ENCODE results near the gene SFI1. TPM values are rescaled to one million over a fixed set of nuclear protein-coding genes. Genes with fewer than 3 reads are reported as not detected.

SFI1 gene
- total and polyA plus RNA-seq, 10 donors = 36.7 to 110 (median 85.2) TPM

DNA sequence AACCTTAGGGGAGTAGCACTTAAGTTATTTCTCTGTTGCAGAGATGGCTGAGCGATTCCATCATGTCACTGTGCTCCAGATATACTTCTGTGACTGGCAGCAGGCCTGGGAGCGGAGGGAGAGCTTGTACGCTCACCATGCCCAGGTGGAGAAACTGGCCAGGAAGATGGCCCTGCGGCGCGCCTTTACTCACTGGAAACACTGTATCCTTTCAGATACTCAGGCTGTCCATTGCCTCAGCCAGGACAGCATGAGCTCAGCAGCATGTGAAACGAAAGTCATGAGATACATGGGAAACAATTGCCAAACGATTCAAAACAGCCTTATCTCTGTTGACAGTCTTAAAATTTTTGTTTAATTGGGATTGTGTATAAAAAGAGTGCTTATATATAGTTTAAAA is 78.9 kb downstream of the SFI1 start:
- no peaks in the 10 kb centered on the region for H3K27me3 ChIP-seq (replicated peaks in 1 of 7)
- intact Hi-C loops (cut with DNase I; ENCODE audit: low total_unique reads) = no loop called here
- TF ChIP-seq POLR2AphosphoS5 (IDR thresholded peaks at IDR 0.05) (no peak), POLR2A (IDR thresholded peaks at IDR 0.05) (no peak)
- TF ChIP-seq, protein P1, sequence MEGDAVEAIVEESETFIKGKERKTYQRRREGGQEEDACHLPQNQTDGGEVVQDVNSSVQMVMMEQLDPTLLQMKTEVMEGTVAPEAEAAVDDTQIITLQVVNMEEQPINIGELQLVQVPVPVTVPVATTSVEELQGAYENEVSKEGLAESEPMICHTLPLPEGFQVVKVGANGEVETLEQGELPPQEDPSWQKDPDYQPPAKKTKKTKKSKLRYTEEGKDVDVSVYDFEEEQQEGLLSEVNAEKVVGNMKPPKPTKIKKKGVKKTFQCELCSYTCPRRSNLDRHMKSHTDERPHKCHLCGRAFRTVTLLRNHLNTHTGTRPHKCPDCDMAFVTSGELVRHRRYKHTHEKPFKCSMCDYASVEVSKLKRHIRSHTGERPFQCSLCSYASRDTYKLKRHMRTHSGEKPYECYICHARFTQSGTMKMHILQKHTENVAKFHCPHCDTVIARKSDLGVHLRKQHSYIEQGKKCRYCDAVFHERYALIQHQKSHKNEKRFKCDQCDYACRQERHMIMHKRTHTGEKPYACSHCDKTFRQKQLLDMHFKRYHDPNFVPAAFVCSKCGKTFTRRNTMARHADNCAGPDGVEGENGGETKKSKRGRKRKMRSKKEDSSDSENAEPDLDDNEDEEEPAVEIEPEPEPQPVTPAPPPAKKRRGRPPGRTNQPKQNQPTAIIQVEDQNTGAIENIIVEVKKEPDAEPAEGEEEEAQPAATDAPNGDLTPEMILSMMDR (IDR thresholded peaks at IDR 0.05 in 8 of 11, conservative IDR thresholded peaks at IDR 0.05 in 3 of 11) = no peak
- H3K9me3 ChIP-seq = no peaks in the 10 kb centered on the region
- H3K36me3 ChIP-seq = peaks cover 0 to 100% (median 50%) of the 10 kb centered on the region in 6 donors
- H3K27ac ChIP-seq = no peak overlapping the region
- DNase-seq = no peak
- H3K4me1 ChIP-seq = no peaks in the 10 kb centered on the region
- 91 to 98% (median 94%) methylated on average over 8 of the region's 8 CpGs for WGBS, 5 donors
- no peak overlapping the region for H3K4me3 ChIP-seq

DNA sequence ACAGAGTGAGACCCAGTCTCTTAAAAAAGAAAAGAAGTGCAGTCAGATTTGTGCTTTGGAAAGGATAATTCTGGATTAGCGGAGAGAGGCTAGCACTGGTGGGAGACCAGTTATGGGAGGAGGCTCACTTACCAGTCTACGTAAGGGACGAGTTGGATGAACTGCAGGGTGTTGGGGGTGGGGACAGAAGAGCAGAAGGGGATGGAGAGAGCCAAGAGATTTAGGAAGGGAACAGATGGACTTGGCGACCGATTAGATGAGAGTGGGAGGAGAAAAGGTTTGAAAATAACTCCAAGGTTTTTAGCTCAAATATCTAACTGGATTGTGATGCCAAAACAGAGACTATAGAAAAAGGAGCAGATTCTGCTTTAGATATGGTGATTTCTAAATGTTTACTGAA is 81.4 kb downstream of the SFI1 start:
- intact Hi-C loops (cut with DNase I; ENCODE audit: low total_unique reads) = no loop called here
- 91 to 95% (median 94%) methylated on average over 5 of the region's 5 CpGs for WGBS, 5 donors

DNA sequence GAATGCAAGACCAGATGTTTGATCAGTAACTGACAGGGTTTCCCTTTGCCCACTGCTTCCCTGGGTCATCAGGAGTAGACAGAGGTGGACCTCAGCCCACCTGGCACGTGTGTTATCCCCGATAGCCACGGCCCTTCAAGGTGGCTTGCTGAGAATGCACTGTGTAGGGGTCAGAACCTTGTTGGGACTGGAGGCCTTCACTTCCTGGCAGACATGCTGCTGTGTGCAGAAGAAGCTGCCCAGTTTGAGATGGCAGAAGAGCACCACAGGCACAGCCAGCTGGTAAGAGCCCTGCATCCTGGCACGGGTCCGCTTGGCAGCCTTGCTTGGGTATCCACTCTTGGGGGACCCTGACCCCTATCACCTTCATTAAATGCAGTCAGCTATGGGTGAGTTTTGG is 81.8 kb downstream of the SFI1 start:
- DNase-seq = no peak
- TF ChIP-seq, protein P1 (IDR thresholded peaks at IDR 0.05 in 8 of 11, conservative IDR thresholded peaks at IDR 0.05 in 3 of 11) = no peak
- TF ChIP-seq POLR2A (IDR thresholded peaks at IDR 0.05) (no peak), POLR2AphosphoS5 (IDR thresholded peaks at IDR 0.05) (no peak)
- no peak overlapping the region for H3K4me3 ChIP-seq
- peaks cover 0 to 85% (median 44%) of the 10 kb centered on the region in 6 donors for H3K36me3 ChIP-seq
- no peaks in the 10 kb centered on the region for H3K27me3 ChIP-seq (replicated peaks in 1 of 7)
- WGBS, 5 donors = 83 to 92% (median 88%) methylated on average over 2 to 5 of the region's 5 CpGs
- no peaks in the 10 kb centered on the region for H3K9me3 ChIP-seq
- intact Hi-C loops (cut with DNase I; ENCODE audit: low total_unique reads) = no loop called here
- H3K27ac ChIP-seq = no peak overlapping the region
- H3K4me1 ChIP-seq = peaks cover 0 to 11% (median 8%) of the 10 kb centered on the region in 6 donors

More for the DNA sequence above, 81.4 kb downstream of the SFI1 start:
- Histone ChIP-seq H3K4me1 (peaks cover 0 to 6% (median 6%) of the 10 kb centered on the region in 6 donors), H3K9me3 (no peaks in the 10 kb centered on the region), H3K27ac (no peak overlapping the region), H3K4me3 (no peak overlapping the region), H3K27me3 (replicated peaks in 1 of 7) (no peaks in the 10 kb centered on the region), H3K36me3 (peaks cover 0 to 90% (median 49%) of the 10 kb centered on the region in 6 donors)
- no peak for DNase-seq
- TF ChIP-seq POLR2A (IDR thresholded peaks at IDR 0.05) (no peak), POLR2AphosphoS5 (IDR thresholded peaks at IDR 0.05) (no peak)
- TF ChIP-seq, protein P1 (IDR thresholded peaks at IDR 0.05 in 8 of 11, conservative IDR thresholded peaks at IDR 0.05 in 3 of 11) = no peak

DNA sequence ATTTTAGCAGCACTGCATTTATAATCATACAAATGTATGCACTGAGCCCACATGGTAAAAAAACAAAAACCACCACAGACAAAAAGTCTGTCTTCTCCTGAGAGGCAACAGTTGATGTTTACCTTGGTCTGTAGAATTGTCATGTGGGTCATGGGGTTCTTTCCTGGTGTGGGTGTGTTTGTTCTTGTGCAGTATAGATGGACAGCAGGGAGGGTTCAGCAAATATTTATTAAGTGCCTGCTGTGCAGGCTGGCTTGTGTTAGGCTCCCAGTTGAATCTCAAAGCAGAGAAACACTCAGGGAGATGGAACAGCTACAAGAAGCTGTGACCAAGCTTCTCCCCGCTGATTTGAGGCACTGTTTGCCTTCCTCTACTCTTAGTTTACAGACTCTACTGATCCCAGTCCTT is 83.5 kb downstream of the SFI1 start:
- WGBS, 5 donors = 85 to 100% (median 92%) methylated on average over 1 of the region's 1 CpG
- intact Hi-C loops (cut with DNase I; ENCODE audit: low total_unique reads) = no loop called here

More for the DNA sequence above, 83.5 kb downstream of the SFI1 start:
- H3K27me3 ChIP-seq (replicated peaks in 1 of 7) = no peaks in the 10 kb centered on the region
- no peak for DNase-seq
- no peak overlapping the region for H3K4me3 ChIP-seq
- TF ChIP-seq POLR2AphosphoS5 (IDR thresholded peaks at IDR 0.05) (no peak), POLR2A (IDR thresholded peaks at IDR 0.05) (no peak)
- TF ChIP-seq, protein P1 (IDR thresholded peaks at IDR 0.05 in 8 of 11, conservative IDR thresholded peaks at IDR 0.05 in 3 of 11) = no peak
- H3K4me1 ChIP-seq = peaks cover 0 to 27% (median 11%) of the 10 kb centered on the region in 6 donors
- H3K9me3 ChIP-seq = no peaks in the 10 kb centered on the region
- peaks cover 0 to 83% (median 35%) of the 10 kb centered on the region in 6 donors for H3K36me3 ChIP-seq
- no peak overlapping the region for H3K27ac ChIP-seq
